Breast epithelium (tissue), 4 donors: Measurements from ENCODE around the gene SLC22A14. TPM values are rescaled to one million over a fixed set of nuclear protein-coding genes. Genes with fewer than 3 reads are reported as not detected.

Experiments used
- DNase-seq, 2 donors: peaks; one replicate each; pipeline ENCODE4 v3.0.0-alpha.2; 2019; ENCODE audit warnings: low spot score in 2 of 2
- H3K27ac ChIP-seq, 2 donors: fragments of 200-600 bp; sonication (generic) in 1 of 2; one replicate each; pipeline ENCODE4 v1.5.1; 2016 to 2019; ENCODE audit warnings: mild to moderate bottlenecking in 1 of 2
- H3K27me3 ChIP-seq, 2 donors: fragments of 200-600 bp; sonication (generic) in 1 of 2; one replicate each; pipeline versions ENCODE4 v1.5.1 to v1.6.0; 2017 to 2019; ENCODE audit warnings: control low read depth in 1 of 2, mild to moderate bottlenecking in 1 of 2
- H3K36me3 ChIP-seq: fragments of 200-600 bp; one replicate; pipeline ENCODE4 v1.5.1; 2019
- H3K4me1 ChIP-seq, 2 donors: fragments of 200-600 bp; sonication (generic); one replicate each; pipeline ENCODE4 v1.5.1; 2016 to 2019; ENCODE audit warnings: control low read depth in 1 of 2
- H3K4me3 ChIP-seq, 3 donors: fragments of 200-600 bp; sonication (generic); 1 replicate in 2 of 3; 2 replicates in 1 of 3; pipeline ENCODE4 v1.5.1; 2016 to 2019; ENCODE audit warnings: mild to moderate bottlenecking in 3 of 3, moderate library complexity in 2 of 3
- H3K9me3 ChIP-seq, 2 donors: fragments of 200-600 bp; sonication (generic) in 1 of 2; one replicate each; pipeline ENCODE4 v1.5.1; 2016 to 2019; ENCODE audit warnings: control low read depth in 1 of 2
- CTCF ChIP-seq, 3 donors: fragments of 450-650 bp; IDR thresholded peaks; one replicate each; pipeline ENCODE4 v1.5.1; 2016 to 2017; ENCODE audit warnings: antibody characterized with exemption in 3 of 3, mild to moderate bottlenecking in 3 of 3, moderate library complexity in 3 of 3
- POLR2A ChIP-seq: fragments of 450-650 bp; IDR thresholded peaks from one replicate; pipeline ENCODE4 v1.6.1; 2016; ENCODE audit warnings: antibody characterized with exemption, mild to moderate bottlenecking, moderate library complexity
- POLR2AphosphoS5 ChIP-seq, 3 donors: sonication (generic); formaldehyde crosslinking; IDR thresholded peaks; one replicate each; pipeline ENCODE4 v1.6.1; 2017; ENCODE audit warnings: antibody characterized with exemption in 3 of 3
- intact Hi-C: fragments of 100-400 bp; cut with DNase I; formaldehyde crosslinking; loops from one replicate; pipeline ENCODE4 v1.15.1; 2023; ENCODE audit warnings: low total_unique reads
- total RNA-seq, 3 donors: library from RNA; depleted of rRNA; stranded (reverse); fragments of >200 nt; gene quantifications; one replicate each; pipeline ENCODE4 v1.1.0, GENCODE V29; 2016

The SLC22A14 gene
- total RNA-seq, 3 donors from 2014 or later: 0.29 TPM; not detected in 2

- intact Hi-C loops: no loop called here
- no peaks in the 10 kb centered on the region for H3K4me1 ChIP-seq
- no peaks in the 10 kb centered on the region for H3K36me3 ChIP-seq
- no peak for DNase-seq
- no peak overlapping the region for H3K4me3 ChIP-seq
- no peaks in the 10 kb centered on the region for H3K27me3 ChIP-seq
- TF ChIP-seq CTCF (IDR thresholded peaks at IDR 0.05): no peak
- no peak for TF ChIP-seq POLR2AphosphoS5 (IDR thresholded peaks at IDR 0.05)
- TF ChIP-seq POLR2A: no peak
- H3K27ac ChIP-seq: no peak overlapping the region
- H3K9me3 ChIP-seq: no peaks in the 10 kb centered on the region
These were observed 55.6 kb downstream of the SLC22A14 start for GRCh38 chr3:38337703-38338102.

- no peaks in the 10 kb centered on the region for H3K9me3 ChIP-seq
- H3K36me3 ChIP-seq: no peaks in the 10 kb centered on the region
- no peak for DNase-seq
- no peak for TF ChIP-seq POLR2A
- no peak for TF ChIP-seq POLR2AphosphoS5 (IDR thresholded peaks at IDR 0.05)
- TF ChIP-seq CTCF (IDR thresholded peaks at IDR 0.05): no peak
- no peak overlapping the region for H3K4me3 ChIP-seq
- peaks cover 3 to 6% of the 10 kb centered on the region in 2 donors for H3K4me1 ChIP-seq
- no peak overlapping the region for H3K27ac ChIP-seq
- H3K27me3 ChIP-seq: no peaks in the 10 kb centered on the region
- intact Hi-C loops: loop anchor here (10.0 kb wide), 1 partner anchor 131 kb away; no protein-coding TSS in a partner anchor
These were observed 61.9 kb downstream of the SLC22A14 start for GRCh38 chr3:38343797-38344594.

GRCh38 chr3:38345879-38346586, 63.9 kb downstream of the SLC22A14 start:
- Histone ChIP-seq H3K36me3 (no peaks in the 10 kb centered on the region), H3K27ac (peak overlapping the region; percentile 55 to 82), H3K4me3 (peak overlapping the region; percentile 66 to 98 (median 83)), H3K27me3 (no peaks in the 10 kb centered on the region), H3K4me1 (peaks cover 3 to 6% of the 10 kb centered on the region in 2 donors), H3K9me3 (no peaks in the 10 kb centered on the region)
- intact Hi-C loops: loop anchor here (10.0 kb wide), 1 partner anchor 129 kb away; no protein-coding TSS in a partner anchor
- no peak for DNase-seq
- TF ChIP-seq POLR2A (no peak), POLR2AphosphoS5 (IDR thresholded peaks at IDR 0.05) (no peak), CTCF (IDR thresholded peaks at IDR 0.05) (no peak)

- Histone ChIP-seq H3K36me3 (no peaks in the 10 kb centered on the region), H3K27me3 (no peaks in the 10 kb centered on the region), H3K4me1 (peaks cover 3 to 6% of the 10 kb centered on the region in 2 donors), H3K27ac (peak within 1 kb of the TSS; percentile 55 to 82), H3K9me3 (no peaks in the 10 kb centered on the region), H3K4me3 (peak within 1 kb of the TSS; percentile 66 to 98 (median 83))
- TF ChIP-seq POLR2AphosphoS5 (IDR thresholded peaks at IDR 0.05) (peak; percentile 21 to 77 (median 71)), POLR2A (no peak), CTCF (IDR thresholded peaks at IDR 0.05) (peak; percentile 52 to 81 (median 77))
- intact Hi-C loops: loop anchor here (10.0 kb wide), 1 partner anchor 128 kb away; no protein-coding TSS in a partner anchor
- DNase-seq: peak; percentile 63 to 81
These were observed 64.7 kb downstream of the SLC22A14 start, which contains the start of gene XYLB for GRCh38 chr3:38346587-38347410. XYLB (plus strand) TSS chr3:38346785; CDS start chr3:38346869, 84 bp downstream.
